HG02840 (cell line): ENCODE measurements around the gene LRP1-AS.

ENCODE experiments used
- ATAC-seq: cut with Tn5 transposase; IDR thresholded peaks from one replicate; pipeline ENCODE4 v1.9.1; 2021; ENCODE audit warnings: mild to moderate bottlenecking, moderate library complexity, moderate number of reproducible peaks; ENCODE audit not compliant: unreplicated experiment, low FRiP score

The LRP1-AS gene

DNA sequence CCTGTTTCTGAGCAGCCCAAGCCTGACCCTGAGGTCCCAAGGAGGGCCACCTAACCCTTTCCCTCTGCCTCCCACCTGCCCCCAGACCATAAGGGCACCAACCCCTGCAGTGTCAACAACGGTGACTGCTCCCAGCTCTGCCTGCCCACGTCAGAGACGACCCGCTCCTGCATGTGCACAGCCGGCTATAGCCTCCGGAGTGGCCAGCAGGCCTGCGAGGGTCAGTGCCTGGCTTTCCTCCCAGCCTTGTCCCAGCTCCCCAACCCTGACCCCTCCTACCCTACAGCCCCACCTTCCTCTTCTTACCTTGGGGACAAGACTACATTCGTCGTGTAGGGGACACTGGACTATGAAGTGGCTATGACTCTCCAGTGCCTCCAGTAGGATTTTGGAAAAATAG lies 33.7 kb upstream of the LRP1-AS start:
- ATAC-seq: no peak

DNA sequence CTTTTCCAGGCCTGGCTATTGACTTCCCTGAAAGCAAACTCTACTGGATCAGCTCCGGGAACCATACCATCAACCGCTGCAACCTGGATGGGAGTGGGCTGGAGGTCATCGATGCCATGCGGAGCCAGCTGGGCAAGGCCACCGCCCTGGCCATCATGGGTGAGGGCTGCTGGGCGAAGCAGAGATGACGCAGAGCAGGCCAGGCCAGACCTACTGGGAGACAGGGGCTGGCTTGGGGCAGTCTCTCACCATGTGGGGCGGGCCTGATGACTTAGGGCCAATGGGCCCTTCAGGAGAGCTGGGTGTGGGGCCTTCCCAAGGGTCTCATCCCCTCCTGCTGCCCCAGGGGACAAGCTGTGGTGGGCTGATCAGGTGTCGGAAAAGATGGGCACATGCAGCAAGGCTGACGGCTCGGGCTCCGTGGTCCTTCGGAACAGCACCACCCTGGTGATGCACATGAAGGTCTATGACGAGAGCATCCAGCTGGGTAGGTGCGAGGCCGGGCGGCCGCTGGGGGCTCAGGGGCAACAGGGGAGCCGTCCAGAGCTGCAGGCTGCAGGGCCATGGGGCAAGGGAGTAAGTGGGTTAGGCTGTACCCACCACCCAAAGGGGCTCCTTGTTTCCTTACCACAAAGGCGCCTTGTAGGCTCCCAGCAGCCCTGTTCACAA lies 33.0 kb upstream of the LRP1-AS start:
- ATAC-seq: no peak

DNA sequence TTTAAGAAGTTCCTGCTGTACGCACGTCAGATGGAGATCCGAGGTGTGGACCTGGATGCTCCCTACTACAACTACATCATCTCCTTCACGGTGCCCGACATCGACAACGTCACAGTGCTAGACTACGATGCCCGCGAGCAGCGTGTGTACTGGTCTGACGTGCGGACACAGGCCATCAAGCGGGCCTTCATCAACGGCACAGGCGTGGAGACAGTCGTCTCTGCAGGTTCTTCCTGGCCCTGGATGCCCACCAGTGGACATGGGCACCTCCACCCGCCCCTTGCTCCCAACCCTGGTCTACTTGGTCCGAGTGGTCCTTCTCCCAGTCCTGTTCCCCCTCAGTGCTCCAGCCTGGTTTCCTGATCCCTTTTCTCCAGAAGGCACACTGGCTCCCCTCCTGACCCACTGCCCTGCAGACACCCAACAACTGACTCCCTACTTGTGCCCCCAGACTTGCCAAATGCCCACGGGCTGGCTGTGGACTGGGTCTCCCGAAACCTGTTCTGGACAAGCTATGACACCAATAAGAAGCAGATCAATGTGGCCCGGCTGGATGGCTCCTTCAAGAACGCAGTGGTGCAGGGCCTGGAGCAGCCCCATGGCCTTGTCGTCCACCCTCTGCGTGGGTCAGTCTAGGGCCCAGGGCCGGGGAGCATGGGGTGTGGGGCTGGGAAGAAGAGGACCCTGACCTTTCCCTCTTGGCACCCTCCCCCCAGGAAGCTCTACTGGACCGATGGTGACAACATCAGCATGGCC lies 32.1 kb upstream of the LRP1-AS start:
- ATAC-seq: no peak

DNA sequence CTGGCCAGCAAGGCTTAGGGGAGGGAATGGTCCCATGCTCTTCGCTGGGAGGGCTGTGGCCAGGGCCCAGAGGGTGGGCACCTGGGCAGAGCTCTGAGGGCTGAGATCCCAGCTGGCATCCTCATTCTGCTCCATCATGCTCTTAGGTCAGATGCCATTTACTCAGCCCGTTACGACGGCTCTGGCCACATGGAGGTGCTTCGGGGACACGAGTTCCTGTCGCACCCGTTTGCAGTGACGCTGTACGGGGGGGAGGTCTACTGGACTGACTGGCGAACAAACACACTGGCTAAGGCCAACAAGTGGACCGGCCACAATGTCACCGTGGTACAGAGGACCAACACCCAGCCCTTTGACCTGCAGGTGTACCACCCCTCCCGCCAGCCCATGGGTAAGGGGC lies 30.8 kb upstream of the LRP1-AS start:
- ATAC-seq: no peak

DNA sequence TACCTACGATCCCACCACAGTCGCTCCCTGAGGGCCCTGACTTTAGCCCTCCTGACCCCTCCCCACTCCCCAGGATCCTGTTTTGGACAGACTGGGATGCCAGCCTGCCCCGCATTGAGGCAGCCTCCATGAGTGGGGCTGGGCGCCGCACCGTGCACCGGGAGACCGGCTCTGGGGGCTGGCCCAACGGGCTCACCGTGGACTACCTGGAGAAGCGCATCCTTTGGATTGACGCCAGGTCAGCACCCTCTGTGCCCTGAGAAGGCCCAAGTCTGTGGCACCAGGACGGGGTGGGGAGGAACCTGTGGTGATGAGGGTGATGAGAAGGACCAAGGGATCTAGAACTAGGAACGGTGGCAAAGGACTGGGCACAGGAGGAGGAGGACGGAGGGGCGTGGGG lies 29.9 kb upstream of the LRP1-AS start:
- no peak for ATAC-seq

DNA sequence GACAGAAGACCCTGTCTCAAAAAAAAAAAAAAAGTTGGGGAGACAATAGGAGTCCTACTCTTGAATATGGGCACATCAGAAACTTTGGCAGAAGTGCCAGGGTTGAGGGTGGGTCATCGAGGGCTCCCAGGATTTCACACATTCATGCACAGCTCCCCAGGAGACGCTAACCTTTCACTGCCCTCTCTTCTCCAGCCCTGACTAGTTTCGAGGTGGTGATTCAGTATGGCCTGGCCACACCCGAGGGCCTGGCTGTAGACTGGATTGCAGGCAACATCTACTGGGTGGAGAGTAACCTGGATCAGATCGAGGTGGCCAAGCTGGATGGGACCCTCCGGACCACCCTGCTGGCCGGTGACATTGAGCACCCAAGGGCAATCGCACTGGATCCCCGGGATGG lies 29.4 kb upstream of the LRP1-AS start:
- no peak for ATAC-seq

DNA sequence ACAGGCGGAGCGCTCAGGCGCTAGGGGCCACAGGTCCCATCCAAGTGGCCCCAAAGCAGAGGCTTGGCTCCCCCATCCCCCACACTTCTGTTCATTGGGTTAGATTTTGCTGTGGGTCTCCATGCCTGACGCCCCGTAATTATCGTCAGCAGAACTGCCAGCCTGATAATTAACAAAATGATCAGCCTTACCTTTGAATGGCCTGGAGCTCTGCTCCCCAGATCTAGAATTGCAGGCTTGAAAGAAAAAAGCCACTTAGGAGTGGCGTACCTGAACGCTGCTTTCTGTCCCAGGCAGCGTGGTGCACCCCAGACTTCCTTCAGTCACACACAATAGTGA lies 28.7 kb upstream of the LRP1-AS start:
- no peak for ATAC-seq

DNA sequence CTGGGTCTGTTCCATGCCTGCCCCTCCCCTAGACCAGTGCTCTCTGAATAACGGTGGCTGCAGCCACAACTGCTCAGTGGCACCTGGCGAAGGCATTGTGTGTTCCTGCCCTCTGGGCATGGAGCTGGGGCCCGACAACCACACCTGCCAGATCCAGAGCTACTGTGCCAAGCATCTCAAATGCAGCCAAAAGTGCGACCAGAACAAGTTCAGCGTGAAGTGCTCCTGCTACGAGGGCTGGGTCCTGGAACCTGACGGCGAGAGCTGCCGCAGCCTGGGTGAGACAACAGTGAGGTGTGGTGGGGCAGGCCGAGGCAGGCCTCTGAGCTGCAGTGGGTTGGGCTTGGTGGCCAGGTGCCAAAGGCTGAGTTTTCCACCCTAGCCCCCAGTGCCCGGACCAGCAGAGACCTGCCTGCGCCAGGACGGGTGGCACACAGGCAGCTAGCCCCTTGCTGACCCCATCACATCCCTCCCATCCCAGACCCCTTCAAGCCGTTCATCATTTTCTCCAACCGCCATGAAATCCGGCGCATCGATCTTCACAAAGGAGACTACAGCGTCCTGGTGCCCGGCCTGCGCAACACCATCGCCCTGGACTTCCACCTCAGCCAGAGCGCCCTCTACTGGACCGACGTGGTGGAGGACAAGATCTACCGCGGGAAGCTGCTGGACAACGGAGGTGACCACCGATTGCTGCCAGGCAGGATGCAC lies 28.2 kb upstream of the LRP1-AS start:
- no peak for ATAC-seq

DNA sequence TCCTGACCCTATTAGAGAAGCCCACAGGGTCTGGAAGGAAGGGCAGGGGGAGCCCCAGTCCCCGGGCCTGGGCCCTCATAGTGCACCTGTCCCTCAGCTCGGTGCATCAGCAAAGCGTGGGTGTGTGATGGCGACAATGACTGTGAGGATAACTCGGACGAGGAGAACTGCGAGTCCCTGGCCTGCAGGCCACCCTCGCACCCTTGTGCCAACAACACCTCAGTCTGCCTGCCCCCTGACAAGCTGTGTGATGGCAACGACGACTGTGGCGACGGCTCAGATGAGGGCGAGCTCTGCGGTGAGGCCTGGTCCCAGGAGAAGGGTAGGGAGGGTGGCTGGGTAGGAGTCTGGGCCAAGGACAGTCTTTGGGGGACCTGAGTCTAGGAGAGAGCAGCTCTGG lies 26.3 kb upstream of the LRP1-AS start:
- no peak for ATAC-seq

DNA sequence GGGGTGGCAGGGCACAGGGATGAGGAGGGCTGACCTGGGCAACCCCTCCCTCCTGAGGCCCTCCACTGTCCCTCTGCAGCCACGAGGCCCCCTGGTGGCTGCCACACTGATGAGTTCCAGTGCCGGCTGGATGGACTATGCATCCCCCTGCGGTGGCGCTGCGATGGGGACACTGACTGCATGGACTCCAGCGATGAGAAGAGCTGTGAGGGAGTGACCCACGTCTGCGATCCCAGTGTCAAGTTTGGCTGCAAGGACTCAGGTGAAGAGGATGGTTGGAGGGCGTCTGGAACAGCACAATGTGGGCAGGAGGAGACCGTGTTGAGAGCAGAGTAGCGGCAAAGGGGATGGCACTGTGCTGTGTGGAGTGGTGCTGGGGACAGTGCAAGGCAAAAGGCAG lies 25.7 kb upstream of the LRP1-AS start:
- ATAC-seq: no peak

DNA sequence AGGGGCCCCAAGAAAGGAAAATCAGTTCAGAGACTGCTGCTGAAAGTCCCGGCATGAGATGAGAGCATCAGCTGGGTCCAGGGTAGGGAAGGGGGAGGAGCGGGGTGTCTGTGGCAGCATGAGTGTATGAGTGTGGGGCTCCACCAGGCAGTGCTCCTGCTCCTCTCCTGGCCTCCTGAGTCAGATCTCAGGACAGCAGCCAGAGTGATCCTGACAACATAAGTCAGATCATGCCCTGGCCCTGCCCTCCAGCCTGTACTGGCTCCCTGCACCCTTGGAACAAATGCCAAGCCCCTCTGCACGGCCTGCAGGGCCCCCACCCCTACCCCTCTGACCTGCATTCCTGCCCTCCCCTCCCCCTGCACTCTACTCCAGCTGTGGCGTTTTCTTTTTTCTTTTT lies 24.2 kb upstream of the LRP1-AS start:
- no peak for ATAC-seq

DNA sequence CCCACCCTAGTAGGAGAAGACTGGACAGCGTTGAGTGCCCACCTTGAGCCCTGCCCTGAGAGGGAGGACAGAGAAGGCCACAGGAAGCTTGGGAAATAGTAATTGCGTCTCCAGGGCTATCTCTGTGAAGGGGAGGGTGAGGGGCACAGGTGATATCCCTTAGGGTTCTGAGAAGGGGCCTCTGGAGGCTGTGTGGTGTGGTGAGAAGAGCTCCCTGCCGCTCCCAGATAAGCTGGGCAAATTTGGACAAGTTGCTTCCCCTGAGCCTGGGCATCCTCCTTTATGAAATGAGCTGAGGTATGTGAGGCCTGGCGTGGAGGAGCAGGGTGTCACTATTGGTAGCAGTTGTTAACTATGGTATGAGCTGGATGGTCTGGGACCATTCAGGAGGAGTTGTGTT lies 23.5 kb upstream of the LRP1-AS start:
- no peak for ATAC-seq

DNA sequence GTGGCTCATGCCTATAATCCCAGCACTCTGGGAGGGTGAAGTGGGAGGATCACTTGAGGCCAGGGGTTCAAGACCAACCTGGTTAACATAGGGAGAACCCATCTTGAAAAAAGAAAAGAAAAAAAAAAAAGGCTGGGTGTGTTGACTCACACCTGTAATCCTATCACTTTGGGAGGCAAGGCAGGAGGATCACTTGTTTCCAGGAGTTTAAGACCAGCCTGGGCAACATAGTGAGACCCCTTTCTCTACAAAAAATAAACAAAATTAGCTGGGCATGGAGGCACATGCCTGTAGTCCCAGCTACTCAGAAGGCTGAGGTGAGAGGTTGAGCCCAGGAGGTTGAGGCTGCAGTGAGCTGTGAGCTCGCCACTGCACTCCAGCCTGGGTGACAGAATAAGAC lies 23.0 kb upstream of the LRP1-AS start:
- no peak for ATAC-seq

DNA sequence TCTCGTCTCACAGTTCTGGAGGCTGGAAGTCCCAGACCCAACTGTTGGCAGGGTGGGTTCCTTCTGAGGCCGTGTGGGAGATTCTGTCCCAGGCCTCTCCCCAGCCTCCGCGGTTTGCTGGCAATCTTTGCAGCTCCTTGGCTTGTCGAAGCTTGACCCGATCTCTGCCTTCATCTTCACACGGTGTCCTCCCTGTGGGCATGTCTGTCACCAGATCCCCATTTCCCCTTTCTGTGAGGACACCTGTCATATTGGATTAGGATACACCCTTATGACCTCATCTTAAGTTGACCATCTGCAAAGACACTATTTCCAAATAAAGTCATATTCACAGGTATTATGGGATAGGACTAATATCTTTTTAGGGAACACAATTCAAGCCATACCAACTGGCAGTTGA lies 22.6 kb upstream of the LRP1-AS start:
- ATAC-seq: no peak

DNA sequence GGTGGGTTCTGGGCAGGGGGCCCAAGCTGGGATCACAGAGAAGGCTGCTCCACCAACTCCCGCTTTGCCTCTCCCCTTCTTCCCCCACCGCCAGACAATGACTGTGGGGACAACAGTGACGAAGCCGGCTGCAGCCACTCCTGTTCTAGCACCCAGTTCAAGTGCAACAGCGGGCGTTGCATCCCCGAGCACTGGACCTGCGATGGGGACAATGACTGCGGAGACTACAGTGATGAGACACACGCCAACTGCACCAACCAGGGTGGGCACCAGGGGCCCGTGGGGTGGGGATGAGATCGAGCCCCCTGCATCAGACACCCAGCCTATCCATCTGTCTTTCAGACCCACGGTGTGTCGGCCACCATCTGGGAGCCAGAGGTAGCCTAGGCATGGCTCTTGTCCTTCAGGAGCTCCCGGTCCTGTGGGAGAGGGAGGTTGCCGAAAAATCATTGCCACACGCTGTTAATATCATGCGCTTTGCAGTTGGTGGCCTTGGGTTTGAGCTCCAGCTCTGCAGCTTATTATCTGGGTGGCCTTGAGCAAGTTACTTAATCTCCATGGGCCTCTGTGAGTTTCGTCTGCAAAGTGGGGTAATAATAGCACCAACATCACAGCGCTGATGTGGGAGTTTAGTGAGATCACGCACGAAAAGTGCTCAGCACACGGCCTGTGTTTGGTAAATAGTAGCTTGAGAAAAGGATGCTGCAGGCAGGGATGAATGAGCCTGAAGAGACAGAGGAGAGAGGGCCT lies 21.8 kb upstream of the LRP1-AS start:
- no peak for ATAC-seq

DNA sequence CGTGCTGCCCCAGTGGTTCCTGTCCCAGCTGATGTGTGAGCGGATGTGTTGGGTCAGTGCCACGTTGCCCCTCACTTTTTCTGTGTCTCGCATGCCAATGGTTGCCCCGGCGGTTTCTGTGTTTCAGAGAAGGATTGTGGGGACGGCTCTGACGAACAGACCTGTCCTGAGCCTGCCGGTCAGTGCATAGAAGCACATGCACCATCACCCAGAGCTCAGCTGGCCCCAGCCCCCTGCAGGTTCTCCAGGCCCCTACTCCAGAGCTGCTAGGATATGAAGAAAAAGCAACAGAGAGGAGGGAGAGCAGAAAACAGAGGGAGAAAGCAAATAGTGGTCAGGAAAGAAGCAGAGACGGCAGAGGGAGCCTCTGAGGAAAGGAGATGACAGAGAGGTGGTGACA lies 20.6 kb upstream of the LRP1-AS start:
- no peak for ATAC-seq

DNA sequence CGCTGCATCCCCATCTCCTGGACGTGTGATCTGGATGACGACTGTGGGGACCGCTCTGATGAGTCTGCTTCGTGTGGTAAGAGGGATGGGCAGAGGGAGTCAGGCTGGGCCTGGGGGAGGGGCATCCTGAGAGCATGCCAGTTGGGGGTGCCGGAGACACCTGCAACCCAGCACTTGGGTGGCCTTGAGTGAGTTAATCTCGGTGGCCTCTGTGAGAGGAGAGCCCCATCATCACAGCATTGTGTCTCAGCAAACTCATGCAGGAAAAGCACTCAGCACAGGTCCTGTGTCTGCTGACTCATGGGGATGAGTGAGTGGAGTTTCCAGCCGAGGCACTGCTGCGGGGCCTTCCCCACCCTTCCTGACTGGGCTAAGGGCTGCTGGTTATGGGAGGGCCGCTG lies 19.6 kb upstream of the LRP1-AS start:
- ATAC-seq: no peak

DNA sequence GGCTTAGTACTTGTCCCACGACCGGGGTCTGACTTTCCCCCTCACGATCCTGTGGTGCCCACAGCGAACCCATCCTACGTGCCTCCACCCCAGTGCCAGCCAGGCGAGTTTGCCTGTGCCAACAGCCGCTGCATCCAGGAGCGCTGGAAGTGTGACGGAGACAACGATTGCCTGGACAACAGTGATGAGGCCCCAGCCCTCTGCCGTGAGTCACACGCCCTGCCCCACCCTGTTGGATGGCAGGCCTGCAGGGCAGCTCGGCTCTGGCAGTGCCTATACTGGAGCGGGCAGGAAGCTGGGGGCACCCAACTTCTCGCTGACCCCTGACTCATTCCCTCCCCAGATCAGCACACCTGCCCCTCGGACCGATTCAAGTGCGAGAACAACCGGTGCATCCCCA lies 18.3 kb upstream of the LRP1-AS start:
- ATAC-seq: no peak

DNA sequence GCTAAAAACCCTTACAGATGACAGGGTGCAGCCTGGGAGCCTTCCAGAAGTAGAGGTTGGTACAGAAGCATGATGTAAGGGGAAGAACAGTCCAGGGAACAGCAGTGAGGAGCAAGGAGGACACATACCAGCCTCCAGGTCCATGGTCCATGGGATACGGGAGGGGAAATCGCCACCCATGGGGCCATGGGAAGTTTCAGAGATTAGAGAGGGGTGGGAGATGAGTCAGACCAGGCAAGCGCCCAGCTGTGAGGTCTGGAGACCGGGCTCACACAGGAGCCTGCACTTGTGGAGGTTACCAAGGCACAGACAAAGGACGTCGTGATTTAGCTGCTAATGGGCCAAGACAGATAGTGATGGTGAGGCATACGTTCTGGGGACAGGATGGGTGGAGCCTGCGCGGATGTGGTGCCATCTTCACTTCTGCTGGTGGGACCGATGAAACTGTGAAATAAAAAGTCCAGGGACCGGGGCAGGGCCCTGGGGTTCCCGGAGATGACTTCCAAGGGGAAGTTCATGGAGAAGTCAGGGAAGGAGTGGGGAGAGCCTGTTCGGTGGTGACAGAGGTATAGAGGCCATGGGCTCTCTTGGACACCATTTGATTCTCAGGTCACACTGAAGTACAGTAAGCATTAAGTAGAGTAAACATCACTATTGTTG lies 17.7 kb upstream of the LRP1-AS start:
- ATAC-seq: no peak

DNA sequence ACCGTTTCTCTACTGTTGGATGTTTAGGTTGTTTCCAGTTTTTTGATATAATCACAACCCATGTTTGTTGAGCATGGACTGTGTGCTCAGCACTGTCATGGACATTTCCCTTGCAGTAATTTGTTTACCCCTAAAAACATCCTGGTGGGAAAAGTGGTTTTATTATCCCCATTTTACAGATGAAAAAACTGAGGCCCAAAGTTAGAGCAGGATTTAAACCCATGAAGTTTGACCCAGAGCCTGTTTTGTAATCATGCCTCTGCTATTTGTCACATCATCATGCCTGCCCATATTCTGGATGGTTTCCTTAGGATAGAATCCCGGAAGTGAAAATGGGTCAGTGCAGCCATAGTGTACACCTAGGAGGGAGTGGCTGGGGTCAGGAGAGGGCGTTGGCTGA lies 17.0 kb upstream of the LRP1-AS start:
- no peak for ATAC-seq
